UCSD-AML1 (cell line): ENCODE data around the gene PACSIN2.
A peak's percentile ranks its signal among the peaks of the same experiment; 100 is the strongest.

Experiments
- DNase-seq: peaks from one replicate; lab custom pipeline; 2025; ENCODE audit not compliant: unreplicated experiment; lab: John Stamatoyannopoulos, UW

The PACSIN2 gene

GRCh38 chr22:42866100-42866499, 148.8 kb downstream of the PACSIN2 start:
- no peak for DNase-seq

DNA sequence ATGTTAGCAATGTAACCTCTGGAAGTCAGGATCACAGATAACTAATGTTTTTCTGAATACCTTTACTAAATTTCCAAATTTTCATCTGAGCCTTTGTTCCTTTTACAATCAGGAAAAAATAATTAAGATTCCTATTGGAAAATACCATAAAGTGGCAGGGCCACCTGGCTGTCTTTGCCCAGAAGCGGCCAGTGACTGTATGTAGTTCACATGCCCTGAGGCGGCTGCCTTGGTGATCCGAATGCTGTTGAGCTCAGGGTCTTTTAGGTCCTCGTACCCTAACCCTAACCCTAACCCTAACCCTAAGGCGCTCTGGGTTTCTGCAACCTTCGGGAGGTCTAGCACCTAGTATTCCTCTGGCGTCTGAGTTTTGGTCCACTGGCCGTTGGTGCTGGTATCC, 149.4 kb downstream of the PACSIN2 start:
- DNase-seq = no peak

GRCh38 chr22:42863349-42863961, 151.5 kb downstream of the PACSIN2 start:
- DNase-seq = no peak

- DNase-seq = no peak
Measured at GRCh38 chr22:42862045-42862734, 152.8 kb downstream of the PACSIN2 start.

- no peak for DNase-seq
Measured at GRCh38 chr22:42860968-42861367, 154.0 kb downstream of the PACSIN2 start.

DNA sequence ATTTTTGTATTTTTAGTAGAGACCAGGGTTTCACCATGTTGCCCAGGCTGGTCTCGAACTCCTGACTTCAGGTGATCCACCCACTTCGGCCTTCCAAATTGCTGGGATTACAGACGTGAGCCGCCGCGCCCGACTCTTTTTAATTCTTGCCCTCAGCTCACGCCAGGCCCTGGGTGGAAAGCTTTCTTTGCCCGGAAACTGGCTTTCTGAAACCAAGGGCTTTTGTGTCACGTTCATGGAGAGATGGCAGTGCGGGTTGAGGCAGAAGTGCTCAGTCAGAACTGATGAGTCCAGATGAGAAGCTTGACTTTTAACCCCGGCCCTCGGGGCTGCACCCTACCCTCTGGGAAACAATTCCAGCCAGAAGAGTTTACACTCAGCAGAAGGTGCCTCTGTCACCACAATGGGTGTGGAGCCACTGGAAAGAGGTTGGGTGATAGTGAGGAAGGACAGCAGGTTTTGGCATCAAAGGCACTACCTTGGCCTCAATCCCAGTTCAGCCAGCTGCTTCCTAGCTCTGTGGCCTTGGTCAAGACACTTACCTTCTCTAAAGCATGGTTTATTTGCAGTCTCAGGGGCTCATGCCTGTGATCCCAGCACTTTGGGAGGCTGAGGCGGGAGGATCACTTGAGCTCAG, 157.0 kb downstream of the PACSIN2 start:
- DNase-seq = no peak

GRCh38 chr22:42856865-42857704, 157.9 kb downstream of the PACSIN2 start, which contains the start of gene ARFGAP3:
ARFGAP3 (minus strand) TSS chr22:42857273; CDS start chr22:42857182, 91 bp downstream.
- DNase-seq = peak; percentile 97

GRCh38 chr22:42856179-42856864, 158.6 kb downstream of the PACSIN2 start:
- peak; percentile 57 for DNase-seq

DNA sequence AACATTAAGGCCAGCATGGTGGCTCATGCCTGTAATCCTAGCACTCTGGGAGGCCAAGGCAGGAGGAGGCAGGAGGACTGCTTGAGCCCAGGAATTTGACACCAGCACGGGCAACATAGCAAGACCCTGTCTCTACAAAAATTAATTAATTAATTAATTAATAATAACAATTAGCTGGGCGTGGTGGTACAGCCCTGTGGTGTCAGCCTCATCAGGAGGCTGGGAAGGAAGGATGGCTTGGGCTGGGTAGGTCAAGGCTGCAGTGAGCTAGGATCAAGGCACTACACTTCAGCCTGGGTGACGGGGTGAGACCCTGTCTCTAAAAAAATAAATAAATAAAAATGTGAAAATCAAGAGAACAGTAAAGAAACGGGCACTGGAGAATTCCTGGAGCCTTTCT, 159.2 kb downstream of the PACSIN2 start:
- DNase-seq = no peak

- DNase-seq = no peak
Measured at GRCh38 chr22:42855211-42855610, 159.7 kb downstream of the PACSIN2 start.

DNA sequence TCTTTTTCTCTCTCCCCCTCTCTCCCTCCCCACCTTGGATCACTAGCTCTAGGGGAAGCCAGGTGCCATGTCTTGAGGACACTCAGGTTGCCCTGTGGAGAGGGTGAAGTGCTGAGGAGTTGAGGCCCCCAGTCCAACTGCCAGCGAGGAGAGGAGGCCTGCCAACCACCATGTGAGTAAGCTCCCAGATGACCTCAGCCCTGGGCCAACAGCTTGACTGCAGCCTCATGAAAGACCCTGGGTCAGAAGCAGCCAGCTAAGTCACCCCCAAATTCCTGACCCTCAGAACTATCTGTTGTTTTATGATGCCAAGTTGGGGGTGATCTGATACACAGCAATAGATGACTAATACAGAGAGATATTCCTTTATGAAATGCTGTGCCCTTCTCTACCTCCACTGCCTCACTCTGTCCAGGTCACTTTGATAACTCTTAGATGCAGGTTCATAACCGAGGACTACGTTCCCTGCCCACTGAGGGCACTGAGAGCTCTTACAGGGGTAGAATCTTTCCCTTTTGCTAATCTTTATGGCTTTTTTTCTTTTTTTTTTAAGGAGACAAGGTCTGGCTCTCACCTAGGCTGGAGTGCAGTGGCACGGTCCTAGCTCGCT, 165.9 kb downstream of the PACSIN2 start:
- DNase-seq = no peak

DNA sequence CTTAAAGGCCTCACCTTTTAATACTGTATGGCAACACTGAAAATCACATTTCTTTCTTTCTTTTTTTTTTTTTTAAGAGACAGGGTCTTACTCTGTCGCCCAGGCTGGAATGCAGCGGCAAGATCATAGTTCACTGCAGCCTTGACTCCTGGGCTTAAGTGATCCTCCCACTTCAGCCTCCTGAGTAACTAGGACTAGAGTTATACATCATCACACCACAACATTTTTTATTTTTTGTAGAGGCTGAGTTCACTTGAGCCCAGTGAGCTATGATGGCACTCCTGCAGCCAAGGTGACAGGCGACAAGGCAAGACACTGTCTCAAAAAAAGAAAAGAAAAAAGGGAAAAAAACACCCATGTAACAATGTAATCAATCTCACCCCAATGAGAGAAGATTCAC, 167.8 kb downstream of the PACSIN2 start:
- DNase-seq = no peak

DNA sequence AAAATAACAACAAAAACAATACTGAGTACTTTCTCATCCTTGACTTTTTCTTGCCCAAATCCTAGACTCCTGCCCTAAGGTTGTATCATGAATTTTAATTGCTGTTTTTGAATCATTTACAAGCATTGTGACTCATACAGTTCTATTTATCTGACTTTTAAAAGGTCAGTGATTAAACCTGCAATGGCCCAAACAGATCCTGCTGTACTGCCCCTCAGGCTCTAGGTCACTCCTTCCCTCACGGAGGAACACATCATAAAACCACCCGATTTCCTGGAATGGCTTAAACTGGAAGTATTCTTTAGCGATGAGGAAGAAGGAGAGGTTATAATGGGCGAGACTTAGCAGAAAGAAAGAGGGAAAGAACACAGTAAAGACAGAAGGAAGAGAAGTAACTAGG, 170.2 kb downstream of the PACSIN2 start:
- DNase-seq = no peak

GRCh38 chr22:42842658-42843370, 172.1 kb downstream of the PACSIN2 start:
- DNase-seq = no peak

DNA sequence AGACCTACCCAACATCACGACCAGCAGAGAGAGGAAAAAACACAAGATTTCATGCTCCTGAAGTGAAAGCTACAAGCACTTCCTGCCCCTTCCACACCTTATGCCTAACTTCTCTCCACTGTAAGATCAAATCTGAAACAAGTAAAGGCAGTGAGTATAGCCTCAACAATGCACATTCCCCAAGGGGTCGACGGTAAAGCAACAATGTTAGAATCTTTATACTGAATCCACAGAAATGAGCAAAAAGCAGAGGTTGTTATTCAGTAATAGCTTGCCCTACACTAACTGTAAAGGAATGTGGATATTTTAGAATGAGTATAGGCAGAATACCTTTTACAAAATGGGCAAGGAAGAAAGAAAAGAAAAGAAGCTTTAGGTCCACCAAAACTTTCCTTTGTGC, 173.5 kb downstream of the PACSIN2 start:
- DNase-seq = no peak

GRCh38 chr22:42837556-42837955, 177.4 kb downstream of the PACSIN2 start:
- no peak for DNase-seq

DNA sequence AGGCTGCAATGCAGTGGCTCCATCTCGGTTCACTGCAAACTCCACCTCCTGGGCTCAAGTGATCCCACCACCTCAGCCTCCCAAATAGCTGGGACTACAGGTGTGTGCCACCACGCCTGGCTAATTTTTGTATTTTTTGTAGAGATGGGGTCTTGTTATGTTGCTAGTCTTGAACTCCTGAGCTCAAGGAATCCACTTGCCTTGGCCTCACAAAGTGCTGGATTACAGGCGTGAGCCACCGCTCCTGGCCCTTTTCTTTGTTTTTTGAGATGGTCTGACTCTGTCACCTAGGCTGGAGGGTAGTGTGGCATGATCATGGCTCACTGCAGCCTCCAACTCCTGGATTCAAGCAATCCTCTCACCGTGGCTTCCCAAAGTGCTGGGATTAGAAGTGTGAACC, 178.9 kb downstream of the PACSIN2 start:
- no peak for DNase-seq

DNA sequence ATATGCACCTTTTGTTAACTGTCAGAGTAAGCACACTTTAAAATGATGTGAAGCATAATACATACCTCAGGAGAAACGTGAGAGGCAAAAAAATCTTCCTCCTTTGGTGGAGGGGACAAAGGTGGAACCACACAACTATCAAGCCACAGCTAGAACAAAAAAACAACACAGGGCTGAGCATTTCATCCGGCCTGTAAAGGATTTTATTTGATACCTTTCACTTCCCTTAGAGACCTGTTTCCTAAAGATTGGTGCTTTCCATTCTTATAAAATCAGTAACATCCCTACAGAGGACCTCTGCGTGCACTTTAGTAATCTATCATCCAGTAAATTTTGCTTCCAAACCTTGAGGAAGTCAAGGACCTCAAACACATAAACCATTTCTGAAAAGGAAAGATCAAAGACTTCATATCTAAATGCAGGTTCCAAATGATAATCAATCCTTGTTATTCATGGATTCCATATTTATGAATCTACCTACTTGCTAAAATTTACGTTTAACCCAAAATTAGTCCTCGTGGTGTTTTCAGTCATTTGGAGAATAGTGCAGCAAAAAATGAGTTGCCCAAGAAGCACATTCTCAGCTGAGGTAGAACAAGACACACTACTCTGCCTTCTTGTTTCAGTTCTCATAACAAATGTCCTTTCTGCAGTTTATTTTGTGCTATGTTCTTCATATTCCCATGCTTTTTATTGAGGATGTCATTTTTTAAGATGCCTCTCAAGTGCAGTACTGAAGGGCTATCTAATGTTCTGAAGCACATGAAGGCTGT, 180.6 kb downstream of the PACSIN2 start:
- DNase-seq = no peak

- no peak for DNase-seq
Measured at GRCh38 chr22:42833104-42833503, 181.8 kb downstream of the PACSIN2 start.
